GM19468 (cell line): ENCODE measurements around the gene SRGAP1.
"Not testable (repeated sequence)": the region's sequence is repeated elsewhere in the genome, so short reads cannot be mapped to it uniquely, and the experiment has no call there.

Experiments used
- ATAC-seq: cut with Tn5 transposase; IDR thresholded peaks from one replicate; pipeline ENCODE4 v1.9.1; 2021; ENCODE audit warnings: mild to moderate bottlenecking, moderate library complexity, moderate number of reproducible peaks; ENCODE audit not compliant: unreplicated experiment; ENCODE audit errors: extremely low read depth

The SRGAP1 gene

GRCh38 chr12:64128366-64128765 is 283.9 kb downstream of the SRGAP1 start:
- no peak for ATAC-seq

GRCh38 chr12:64130476-64130875 is 286.0 kb downstream of the SRGAP1 start:
- ATAC-seq: not testable (repeated sequence)

GRCh38 chr12:64131456-64131855 is 287.0 kb downstream of the SRGAP1 start:
- ATAC-seq: not testable (repeated sequence)

GRCh38 chr12:64132672-64133071 is 288.2 kb downstream of the SRGAP1 start:
- not testable (repeated sequence) for ATAC-seq

- ATAC-seq: no peak
These were observed 292.6 kb downstream of the SRGAP1 start for GRCh38 chr12:64137117-64137516.

GRCh38 chr12:64139021-64139420 is 294.5 kb downstream of the SRGAP1 start:
- no peak for ATAC-seq

GRCh38 chr12:64142382-64142781 is 297.9 kb downstream of the SRGAP1 start:
- no peak for ATAC-seq

- no peak for ATAC-seq
These were observed 298.3 kb downstream of the SRGAP1 start for GRCh38 chr12:64142784-64143183.

- ATAC-seq: no peak
These were observed 300.7 kb downstream of the SRGAP1 start for GRCh38 chr12:64145226-64145625.

GRCh38 chr12:64147011-64147631 is 302.6 kb downstream of the SRGAP1 start:
- ATAC-seq: no peak

- ATAC-seq: no peak
These were observed 303.4 kb downstream of the SRGAP1 start for GRCh38 chr12:64147875-64148274.

- no peak for ATAC-seq
These were observed 310.2 kb downstream of the SRGAP1 start for GRCh38 chr12:64154677-64155076.

- no peak for ATAC-seq
These were observed 312.6 kb downstream of the SRGAP1 start for GRCh38 chr12:64157110-64157509.

- ATAC-seq: no peak
These were observed 315.7 kb downstream of the SRGAP1 start for GRCh38 chr12:64160021-64160710.

GRCh38 chr12:64160711-64161060 is 316.2 kb downstream of the SRGAP1 start:
- ATAC-seq: no peak

- ATAC-seq: not testable (repeated sequence)
These were observed 322.1 kb downstream of the SRGAP1 start for GRCh38 chr12:64166606-64167005.

GRCh38 chr12:64167041-64167440 is 322.5 kb downstream of the SRGAP1 start:
- ATAC-seq: not testable (repeated sequence)

- ATAC-seq: no peak
These were observed 325.5 kb downstream of the SRGAP1 start for GRCh38 chr12:64170024-64170423.

GRCh38 chr12:64170730-64171129 is 326.2 kb downstream of the SRGAP1 start:
- ATAC-seq: no peak

- ATAC-seq: no peak
These were observed 327.2 kb downstream of the SRGAP1 start for GRCh38 chr12:64171715-64172114.

GRCh38 chr12:64172143-64172970 is 327.9 kb downstream of the SRGAP1 start:
- no peak for ATAC-seq
